ENCODE results near the gene AARS2.

The AARS2 gene

DNA sequence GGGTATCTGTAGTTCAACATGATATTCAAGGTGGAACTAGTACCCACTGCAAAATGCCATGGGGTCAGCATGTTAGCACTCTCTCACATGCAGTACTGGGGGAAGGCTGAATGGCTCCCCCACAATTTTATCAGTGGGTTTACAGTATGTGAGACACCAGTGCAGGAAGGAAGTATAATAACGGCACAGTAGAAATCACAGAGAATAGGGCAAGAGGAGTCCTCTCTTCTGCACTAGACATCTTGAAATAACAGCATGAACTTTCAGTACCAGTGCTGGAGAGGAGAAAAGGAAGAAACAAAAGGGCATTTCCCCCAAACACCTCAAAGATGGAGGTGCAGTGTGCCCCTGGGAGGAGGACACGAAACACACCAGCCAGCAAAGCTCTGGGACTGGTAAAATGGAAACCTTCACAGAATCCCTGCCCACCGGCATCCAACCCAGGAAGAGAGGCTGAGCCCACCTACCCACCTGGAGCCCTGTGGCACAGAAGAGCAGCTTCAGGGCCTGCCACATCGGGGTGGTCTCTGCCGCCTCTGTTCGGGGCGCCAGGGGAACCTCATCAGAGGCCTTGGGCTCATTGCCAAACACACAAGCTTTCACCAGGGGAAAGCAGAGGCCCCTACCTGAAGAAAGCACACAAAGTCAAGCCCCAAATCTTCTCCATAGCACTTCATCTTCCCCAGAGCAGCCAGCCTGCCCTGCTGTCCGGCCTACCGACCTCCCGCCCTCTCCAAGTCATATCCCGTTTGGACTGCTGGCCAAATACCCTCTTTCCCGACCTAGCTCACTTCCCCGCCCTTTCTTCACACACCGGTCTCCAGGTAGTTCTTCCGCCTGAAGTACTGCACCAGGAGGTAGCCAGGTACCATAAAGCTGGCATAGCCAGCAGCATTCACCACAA is 57.0 kb downstream of the AARS2 start:
- TF ChIP-seq, protein P1, sequence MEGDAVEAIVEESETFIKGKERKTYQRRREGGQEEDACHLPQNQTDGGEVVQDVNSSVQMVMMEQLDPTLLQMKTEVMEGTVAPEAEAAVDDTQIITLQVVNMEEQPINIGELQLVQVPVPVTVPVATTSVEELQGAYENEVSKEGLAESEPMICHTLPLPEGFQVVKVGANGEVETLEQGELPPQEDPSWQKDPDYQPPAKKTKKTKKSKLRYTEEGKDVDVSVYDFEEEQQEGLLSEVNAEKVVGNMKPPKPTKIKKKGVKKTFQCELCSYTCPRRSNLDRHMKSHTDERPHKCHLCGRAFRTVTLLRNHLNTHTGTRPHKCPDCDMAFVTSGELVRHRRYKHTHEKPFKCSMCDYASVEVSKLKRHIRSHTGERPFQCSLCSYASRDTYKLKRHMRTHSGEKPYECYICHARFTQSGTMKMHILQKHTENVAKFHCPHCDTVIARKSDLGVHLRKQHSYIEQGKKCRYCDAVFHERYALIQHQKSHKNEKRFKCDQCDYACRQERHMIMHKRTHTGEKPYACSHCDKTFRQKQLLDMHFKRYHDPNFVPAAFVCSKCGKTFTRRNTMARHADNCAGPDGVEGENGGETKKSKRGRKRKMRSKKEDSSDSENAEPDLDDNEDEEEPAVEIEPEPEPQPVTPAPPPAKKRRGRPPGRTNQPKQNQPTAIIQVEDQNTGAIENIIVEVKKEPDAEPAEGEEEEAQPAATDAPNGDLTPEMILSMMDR (IDR thresholded peaks at IDR 0.05; ENCODE audit: insufficient read depth, low read length, poor library complexity, severe bottlenecking), result no peak
- Histone ChIP-seq H3K4me3 (replicated peaks; ENCODE audit: low read depth, low read length) (peak overlapping the region; percentile 80), H3K27me3 (replicated peaks; ENCODE audit: control insufficient read depth, insufficient read depth, low read length) (no peaks in the 10 kb centered on the region), H3K36me3 (ENCODE audit: control insufficient read depth, insufficient read depth, low read length) (peaks cover 46% of the 10 kb centered on the region)
- DNase-seq (ENCODE audit: extremely low read depth, insufficient read length), result peak; percentile 49

DNA sequence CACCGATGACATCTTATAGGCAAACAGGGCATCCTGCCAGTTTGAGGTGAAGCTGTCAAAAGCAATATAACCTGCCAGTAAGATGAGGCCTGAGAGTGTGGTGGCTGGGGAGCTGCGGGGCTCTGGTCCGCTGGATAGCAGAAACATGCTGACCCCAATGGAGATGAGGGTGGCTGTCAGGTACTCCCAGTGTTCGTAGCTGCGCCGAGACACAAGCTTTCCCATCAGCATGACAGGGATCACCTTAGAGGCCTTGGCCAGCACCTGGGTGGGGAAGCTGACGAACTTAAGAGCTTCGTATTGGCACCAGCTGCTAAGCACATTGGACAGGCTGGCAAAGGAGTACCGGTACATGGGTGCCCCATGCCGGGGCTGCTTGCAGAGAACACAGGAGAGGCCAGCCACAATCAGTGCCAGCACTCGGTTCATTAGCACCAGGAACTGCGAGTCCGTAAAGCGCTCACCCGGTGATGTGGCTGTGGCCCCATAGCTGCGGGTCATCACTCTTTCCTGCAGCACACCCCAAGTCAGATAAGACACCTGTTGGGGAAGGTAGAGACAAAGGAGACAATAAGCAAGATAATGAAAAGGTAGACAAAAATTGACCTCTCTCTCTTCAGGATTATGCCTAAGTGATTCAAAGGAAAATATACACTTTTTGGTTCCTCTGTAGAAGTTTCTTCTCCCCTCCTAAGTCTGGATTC is 57.9 kb downstream of the AARS2 start:
- DNase-seq (ENCODE audit: extremely low read depth, insufficient read length), result peak; percentile 60
- TF ChIP-seq, protein P1 (IDR thresholded peaks at IDR 0.05; ENCODE audit: insufficient read depth, low read length, poor library complexity, severe bottlenecking), result no peak
- H3K27me3 ChIP-seq (replicated peaks; ENCODE audit: control insufficient read depth, insufficient read depth, low read length), result no peaks in the 10 kb centered on the region
- peak overlapping the region; percentile 80 for H3K4me3 ChIP-seq (replicated peaks; ENCODE audit: low read depth, low read length)
- H3K36me3 ChIP-seq (ENCODE audit: control insufficient read depth, insufficient read depth, low read length), result peaks cover 51% of the 10 kb centered on the region

DNA sequence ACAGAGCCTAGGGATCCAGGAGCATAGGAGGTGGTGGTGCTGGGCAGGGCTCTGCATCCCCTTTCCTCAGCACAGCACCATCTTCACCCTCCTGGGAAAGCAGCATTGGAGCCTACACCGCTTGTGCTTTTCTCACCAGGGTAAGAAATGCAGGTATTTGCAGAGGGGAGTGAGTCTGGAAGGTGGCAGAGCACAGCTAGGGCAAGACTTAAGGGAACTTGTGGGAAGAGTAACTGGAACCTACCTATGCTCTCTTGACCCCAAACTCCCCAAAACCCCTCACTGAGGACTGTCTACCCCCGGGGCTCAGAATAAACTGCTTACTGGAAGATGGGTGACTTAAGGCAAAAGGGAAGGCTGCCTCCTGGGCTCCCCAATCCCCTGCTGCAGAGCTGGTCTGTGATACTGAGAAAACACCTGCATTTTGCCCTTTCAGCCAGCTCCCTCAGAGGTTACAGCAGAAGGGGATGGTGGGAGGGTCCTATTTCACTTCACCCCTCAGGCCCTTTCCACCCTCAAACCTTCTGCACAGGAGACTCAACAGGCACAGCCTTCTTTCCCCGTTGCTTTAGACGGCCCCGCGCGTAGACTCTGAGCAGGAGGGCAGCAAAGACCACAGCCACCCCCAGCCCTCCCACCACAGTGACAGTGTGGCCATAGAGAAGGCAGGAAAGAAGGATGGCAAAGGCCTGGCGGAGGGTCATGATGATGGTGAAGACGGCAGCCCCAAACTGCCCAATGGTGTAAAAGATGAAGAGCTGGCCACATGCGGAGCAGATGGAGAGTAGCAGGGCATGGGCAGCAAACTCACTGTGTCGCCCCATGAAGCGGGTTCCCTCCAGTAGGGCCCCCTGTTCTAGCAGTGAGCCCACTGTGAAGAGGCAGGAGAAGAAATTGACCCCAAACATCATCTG is 58.7 kb downstream of the AARS2 start:
- no peaks in the 10 kb centered on the region for H3K27me3 ChIP-seq (replicated peaks; ENCODE audit: control insufficient read depth, insufficient read depth, low read length)
- H3K36me3 ChIP-seq (ENCODE audit: control insufficient read depth, insufficient read depth, low read length), result peaks cover 50% of the 10 kb centered on the region
- peak overlapping the region; percentile 25; the same call in 1 of the 2 replicates for H3K4me3 ChIP-seq (replicated peaks; ENCODE audit: low read depth, low read length)
- DNase-seq (ENCODE audit: extremely low read depth, insufficient read length), result no peak
- TF ChIP-seq, protein P1 (IDR thresholded peaks at IDR 0.05; ENCODE audit: insufficient read depth, low read length, poor library complexity, severe bottlenecking), result no peak

DNA sequence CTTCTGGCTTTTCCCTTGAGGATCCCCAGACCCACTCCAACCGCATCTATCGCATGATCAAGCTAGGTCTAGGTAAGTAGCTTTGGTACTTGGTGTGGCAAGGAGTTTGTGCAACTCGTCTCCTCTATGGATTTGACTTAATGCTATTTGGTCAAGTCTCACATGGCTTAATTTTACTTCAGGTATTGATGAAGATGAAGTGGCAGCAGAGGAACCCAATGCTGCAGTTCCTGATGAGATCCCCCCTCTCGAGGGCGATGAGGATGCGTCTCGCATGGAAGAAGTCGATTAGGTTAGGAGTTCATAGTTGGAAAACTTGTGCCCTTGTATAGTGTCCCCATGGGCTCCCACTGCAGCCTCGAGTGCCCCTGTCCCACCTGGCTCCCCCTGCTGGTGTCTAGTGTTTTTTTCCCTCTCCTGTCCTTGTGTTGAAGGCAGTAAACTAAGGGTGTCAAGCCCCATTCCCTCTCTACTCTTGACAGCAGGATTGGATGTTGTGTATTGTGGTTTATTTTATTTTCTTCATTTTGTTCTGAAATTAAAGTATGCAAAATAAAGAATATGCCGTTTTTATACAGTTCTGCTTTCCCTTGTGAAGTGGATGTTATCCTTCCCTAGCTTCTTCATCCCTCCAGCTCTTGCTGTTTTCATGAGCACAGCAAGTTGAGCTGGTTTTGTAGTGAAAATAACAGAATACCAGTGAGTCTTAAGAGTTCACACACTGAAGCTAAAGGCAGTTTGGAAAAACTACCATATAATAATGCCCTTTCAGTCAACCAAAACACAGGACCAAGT is 59.6 kb downstream of the AARS2 start:
- Histone ChIP-seq H3K27me3 (replicated peaks; ENCODE audit: control insufficient read depth, insufficient read depth, low read length) (no peaks in the 10 kb centered on the region), H3K4me3 (replicated peaks; ENCODE audit: low read depth, low read length) (no peak overlapping the region), H3K36me3 (ENCODE audit: control insufficient read depth, insufficient read depth, low read length) (peaks cover 52% of the 10 kb centered on the region)
- DNase-seq (ENCODE audit: extremely low read depth, insufficient read length), result no peak
- TF ChIP-seq, protein P1 (IDR thresholded peaks at IDR 0.05; ENCODE audit: insufficient read depth, low read length, poor library complexity, severe bottlenecking), result peak; percentile 54

All from GM06990 (cell line).